Activated CD8-positive, alpha-beta memory T cell treated with anti-CD3 and anti-CD28 coated beads for 1 hour (primary cell): ENCODE data around the gene LY6G6C.
A peak's percentile ranks its signal among the peaks of the same experiment; 100 is the strongest.

Experiments
- DNase-seq, 2 donors: peaks; one replicate each; pipeline ENCODE4 v3.0.0-alpha.2; 2020; ENCODE audit warnings: low read depth in 1 of 2; ENCODE audit errors: extremely low read depth in 1 of 2

Gene LY6G6C

GRCh38 chr6:31742894-31743293, 21.3 kb upstream of the LY6G6C start:
- no peak for DNase-seq

- no peak for DNase-seq
Measured at GRCh38 chr6:31741815-31742214, 20.3 kb upstream of the LY6G6C start.

- DNase-seq, result no peak
Measured at GRCh38 chr6:31740397-31741223, 19.1 kb upstream of the LY6G6C start.

GRCh38 chr6:31739639-31740396, 18.3 kb upstream of the LY6G6C start, which contains the start of gene MSH5:
TSS of gene MSH5 (plus strand) at chr6:31740005. CDS start at chr6:31740467, 462 bp downstream.
- DNase-seq, result peak; percentile 87 to 91

GRCh38 chr6:31737991-31738979, 16.7 kb upstream of the LY6G6C start:
- peak; percentile 37 to 39 for DNase-seq

GRCh38 chr6:31737315-31737990, 15.9 kb upstream of the LY6G6C start:
- DNase-seq, result no peak

- DNase-seq, result no peak
Measured at GRCh38 chr6:31736768-31737314, 15.3 kb upstream of the LY6G6C start.

- peak; percentile 45 to 63 for DNase-seq
Measured at GRCh38 chr6:31736021-31736767, 14.6 kb upstream of the LY6G6C start, which contains the start of gene CLIC1. TSS of gene CLIC1 (minus strand) at chr6:31736530. CDS start at chr6:31736300, 230 bp downstream.

GRCh38 chr6:31734821-31735406, 13.4 kb upstream of the LY6G6C start:
- DNase-seq, result no peak

GRCh38 chr6:31734247-31734820, 12.8 kb upstream of the LY6G6C start:
- peak in 1 of 2 donors; percentile 38 for DNase-seq

- no peak for DNase-seq
Measured at GRCh38 chr6:31733734-31734133, 12.2 kb upstream of the LY6G6C start.

GRCh38 chr6:31732029-31732428, 10.5 kb upstream of the LY6G6C start:
- no peak for DNase-seq

- DNase-seq, result no peak
Measured at GRCh38 chr6:31730631-31731086, 9.1 kb upstream of the LY6G6C start.

GRCh38 chr6:31729979-31730630, 8.6 kb upstream of the LY6G6C start:
- peak in 1 of 2 donors; percentile 59 for DNase-seq

GRCh38 chr6:31729515-31729978, 8.0 kb upstream of the LY6G6C start:
- peak; percentile 58 to 68 for DNase-seq

GRCh38 chr6:31728767-31729514, 7.4 kb upstream of the LY6G6C start, which contains the start of gene DDAH2:
TSS of gene DDAH2 (minus strand) at chr6:31729299. CDS start at chr6:31729161, 138 bp downstream.
- DNase-seq, result no peak
